Measurements from ENCODE around the gene ATG9B. TPM values are rescaled to one million over a fixed set of nuclear protein-coding genes. Genes with fewer than 3 reads are reported as not detected.
A peak's percentile ranks its signal among the peaks of the same experiment; 100 is the strongest.

The ATG9B gene
- total and polyA plus RNA-seq, 9 of the 15 experiments (the other 6 are each of a cell fraction or from before 2014, with no cell fraction given), result 0.29 to 8.0 (median 2.1) TPM

DNA sequence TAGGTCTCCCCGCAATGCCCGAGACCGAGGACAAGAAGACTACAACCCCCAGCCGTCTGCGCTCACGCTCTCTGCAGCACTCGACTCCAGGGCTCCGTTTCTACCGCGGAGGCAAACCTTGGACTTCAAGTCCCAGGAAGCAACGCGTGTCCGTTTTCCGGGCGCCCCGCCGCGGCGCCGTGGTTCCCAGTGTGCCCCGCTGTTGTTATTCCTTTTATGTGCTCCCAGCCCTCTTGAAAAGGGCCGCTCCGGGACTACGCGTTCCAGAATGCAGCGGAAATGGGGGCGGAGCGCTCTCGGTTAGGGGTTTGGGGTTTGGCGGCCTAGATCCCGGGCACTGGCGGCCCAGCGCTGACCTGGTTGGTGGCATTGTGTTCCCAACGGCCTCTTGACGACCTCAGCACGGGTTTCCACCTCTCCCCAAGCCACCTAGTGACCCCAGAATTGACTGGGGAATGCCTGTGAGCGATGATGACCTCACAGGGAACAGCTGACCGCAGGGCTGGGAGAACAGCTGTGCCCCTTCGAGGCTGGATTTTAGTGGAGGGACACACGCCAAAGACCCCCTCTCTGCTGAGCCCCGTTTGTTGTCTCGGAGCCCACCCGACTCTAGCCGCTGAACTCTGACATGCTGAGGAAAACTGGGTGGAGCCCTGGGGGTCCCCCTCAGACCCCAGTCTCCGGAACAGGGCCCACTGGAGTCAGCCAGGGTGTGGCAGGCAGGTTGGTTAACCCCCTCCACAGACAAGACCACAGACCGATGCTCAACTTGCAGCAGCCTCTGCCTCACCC, 33.9 kb upstream of the ATG9B start (continued):
- TF ChIP-seq ASH1L (IDR thresholded peaks at IDR 0.05; ENCODE audit: borderline replicate concordance, low read depth, partially characterized antibody) (no peak), SIX5 (IDR thresholded peaks at IDR 0.05; ENCODE audit: borderline replicate concordance in 1 of 2, insufficient read depth in 1 of 2, low read depth in 1 of 2, low read length in 2 of 2) (peak; percentile 97 to 99), ZC3H11A (IDR thresholded peaks at IDR 0.05; ENCODE audit: low read depth, low read length) (no peak), SMAD2 (IDR thresholded peaks at IDR 0.05; ENCODE audit: low read depth, low read length) (peak; percentile 96; the same call in 1 of the 2 replicates), DMBX1 (CRISPR knock-in tag; IDR thresholded peaks at IDR 0.05; ENCODE audit: borderline replicate concordance) (peak; percentile 64; the same call in 1 of the 2 replicates), SNRNP70 (optimal IDR thresholded peaks at IDR 0.05; ENCODE audit: low read depth, low read length) (no peak), DIDO1 (tag; IDR thresholded peaks at IDR 0.05; ENCODE audit: low read depth) (peak; percentile 39; the same call in 1 of the 2 replicates), NELFE (IDR thresholded peaks at IDR 0.05; ENCODE audit: insufficient read depth, insufficient read length) (no peak), CHD7 (IDR thresholded peaks at IDR 0.05; ENCODE audit: low read depth, low read length) (no peak), HCFC1 (IDR thresholded peaks at IDR 0.05; ENCODE audit: low read depth, low read length) (peak; percentile 97)
- TF ChIP-seq, protein P1, sequence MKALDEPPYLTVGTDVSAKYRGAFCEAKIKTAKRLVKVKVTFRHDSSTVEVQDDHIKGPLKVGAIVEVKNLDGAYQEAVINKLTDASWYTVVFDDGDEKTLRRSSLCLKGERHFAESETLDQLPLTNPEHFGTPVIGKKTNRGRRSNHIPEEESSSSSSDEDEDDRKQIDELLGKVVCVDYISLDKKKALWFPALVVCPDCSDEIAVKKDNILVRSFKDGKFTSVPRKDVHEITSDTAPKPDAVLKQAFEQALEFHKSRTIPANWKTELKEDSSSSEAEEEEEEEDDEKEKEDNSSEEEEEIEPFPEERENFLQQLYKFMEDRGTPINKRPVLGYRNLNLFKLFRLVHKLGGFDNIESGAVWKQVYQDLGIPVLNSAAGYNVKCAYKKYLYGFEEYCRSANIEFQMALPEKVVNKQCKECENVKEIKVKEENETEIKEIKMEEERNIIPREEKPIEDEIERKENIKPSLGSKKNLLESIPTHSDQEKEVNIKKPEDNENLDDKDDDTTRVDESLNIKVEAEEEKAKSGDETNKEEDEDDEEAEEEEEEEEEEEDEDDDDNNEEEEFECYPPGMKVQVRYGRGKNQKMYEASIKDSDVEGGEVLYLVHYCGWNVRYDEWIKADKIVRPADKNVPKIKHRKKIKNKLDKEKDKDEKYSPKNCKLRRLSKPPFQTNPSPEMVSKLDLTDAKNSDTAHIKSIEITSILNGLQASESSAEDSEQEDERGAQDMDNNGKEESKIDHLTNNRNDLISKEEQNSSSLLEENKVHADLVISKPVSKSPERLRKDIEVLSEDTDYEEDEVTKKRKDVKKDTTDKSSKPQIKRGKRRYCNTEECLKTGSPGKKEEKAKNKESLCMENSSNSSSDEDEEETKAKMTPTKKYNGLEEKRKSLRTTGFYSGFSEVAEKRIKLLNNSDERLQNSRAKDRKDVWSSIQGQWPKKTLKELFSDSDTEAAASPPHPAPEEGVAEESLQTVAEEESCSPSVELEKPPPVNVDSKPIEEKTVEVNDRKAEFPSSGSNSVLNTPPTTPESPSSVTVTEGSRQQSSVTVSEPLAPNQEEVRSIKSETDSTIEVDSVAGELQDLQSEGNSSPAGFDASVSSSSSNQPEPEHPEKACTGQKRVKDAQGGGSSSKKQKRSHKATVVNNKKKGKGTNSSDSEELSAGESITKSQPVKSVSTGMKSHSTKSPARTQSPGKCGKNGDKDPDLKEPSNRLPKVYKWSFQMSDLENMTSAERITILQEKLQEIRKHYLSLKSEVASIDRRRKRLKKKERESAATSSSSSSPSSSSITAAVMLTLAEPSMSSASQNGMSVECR (CRISPR knock-in tag; IDR thresholded peaks at IDR 0.05), result 0 out of 2 replicates have a peak, but pooled peaks have one; percentile 46
